AG04450 (cell line): ENCODE measurements around the gene COX6A2. TPM values are rescaled to one million over a fixed set of nuclear protein-coding genes. Genes with fewer than 3 reads are reported as not detected.

Experiments used
- CTCF ChIA-PET: fragments of 300-600, 350-600 bp; formaldehyde crosslinking; extraction: SDS; loops from one replicate; lab custom pipeline; 2022; ENCODE audit warnings: antibody characterized with exemption, inconsistent platforms; lab: Charles Lee
- POLR2A ChIA-PET: fragments of 350-600 bp; formaldehyde crosslinking; extraction: SDS; loops from one replicate; lab custom pipeline; 2021; ENCODE audit warnings: antibody characterized with exemption, inconsistent platforms; lab: Yijun Ruan, JAX
- DNase-seq: peaks from one replicate; pipeline ENCODE4 v3.0.0-alpha.2; 2011; ENCODE audit warnings: low read depth, low spot score
- H3K27ac ChIP-seq: one replicate; pipeline ENCODE4 v1.5.1; 2012; ENCODE audit warnings: low read depth, low read length, control low read depth
- H3K27me3 ChIP-seq: one replicate; pipeline ENCODE4 v1.6.0; 2012; ENCODE audit warnings: low read length; ENCODE audit not compliant: control insufficient read depth, insufficient read depth
- H3K4me3 ChIP-seq: 2 replicates; pipeline ENCODE4 v1.5.1; 2011; ENCODE audit warnings: mild to moderate bottlenecking, low read depth, low read length, control low read depth
- H3K9me3 ChIP-seq: 2 replicates; pipeline ENCODE4 v1.5.1; 2012; ENCODE audit warnings: low read length; ENCODE audit not compliant: control insufficient read depth, insufficient read depth
- CTCF ChIP-seq: IDR thresholded peaks from 2 replicates; pipeline ENCODE4 v1.5.1; 2011; ENCODE audit warnings: low read depth, low read length, control low read depth, inconsistent platforms
- polyA plus RNA-seq: library from polyadenylated mRNA; depleted of rRNA; stranded (reverse); fragments of >200 nt; gene quantifications from 2 replicates; pipeline ENCODE4 v1.2.3, GENCODE V29; 2011

COX6A2 gene
- polyA plus RNA-seq, 1 experiment = not detected

- TF ChIP-seq CTCF = no peak
- peaks cover 5% of the 10 kb centered on the region for H3K9me3 ChIP-seq
- H3K27me3 ChIP-seq = no peaks in the 10 kb centered on the region
- ChIA-PET POLR2A (interaction anchor here (0.6 to 2.9 kb wide), 9 partner anchors 10 to 530 kb away, joined by 3 to 44 read pairs (median 4); partner anchors contain the start of genes ARMC5, KAT8, SLC5A2 and STX4), CTCF (interaction anchor here (0.6 to 4.8 kb wide), 4 partner anchors 13 to 329 kb away, joined by 3 to 49 read pairs (median 4); partner anchors contain the start of gene ARMC5)
- peak within 1 kb of the TSS; percentile 85 for H3K4me3 ChIP-seq
- H3K27ac ChIP-seq = peak within 1 kb of the TSS; percentile 99
- peak; percentile 59 for DNase-seq
Observed at GRCh38 chr16:31471875-31472708, 43.9 kb upstream of the COX6A2 start, which contains the start of gene TGFB1I1. Gene TGFB1I1 (plus strand): TSS chr16:31472152. CDS start chr16:31472189, 37 bp downstream.

- POLR2A ChIA-PET = interaction anchor here (0.7 to 2.9 kb wide), 4 partner anchors 11 to 438 kb away, joined by 3 to 44 read pairs (median 6); partner anchors contain the start of genes ARMC5, SLC5A2 and STX4
- TF ChIP-seq CTCF = no peak
- DNase-seq = no peak
- H3K9me3 ChIP-seq = peaks cover 5% of the 10 kb centered on the region
- CTCF ChIA-PET = interaction anchor here (1.1 to 4.8 kb wide), 2 partner anchors 12 to 329 kb away, joined by 3 to 49 read pairs; partner anchors contain the start of gene ARMC5
- peak overlapping the region; percentile 97 for H3K27ac ChIP-seq
- H3K27me3 ChIP-seq = no peaks in the 10 kb centered on the region
- H3K4me3 ChIP-seq = peak overlapping the region; percentile 85
Observed at GRCh38 chr16:31471241-31471874, 43.2 kb upstream of the COX6A2 start.

GRCh38 chr16:31470615-31471014 is 42.5 kb upstream of the COX6A2 start:
- TF ChIP-seq CTCF = no peak
- no peak for DNase-seq
- peaks cover 5% of the 10 kb centered on the region for H3K9me3 ChIP-seq
- H3K4me3 ChIP-seq = peak overlapping the region; percentile 85
- ChIA-PET CTCF (interaction anchor here (0.7 to 4.8 kb wide), 2 partner anchors 12 to 28 kb away, joined by 3 to 49 read pairs; partner anchors contain the start of genes ARMC5 and ZNF843), POLR2A (interaction anchor here (2.9 kb wide), 1 partner anchor 11 kb away, joined by 44 read pairs; the partner anchor contains the start of gene ARMC5)
- H3K27me3 ChIP-seq = no peaks in the 10 kb centered on the region
- no peak overlapping the region for H3K27ac ChIP-seq

- Histone ChIP-seq H3K9me3 (peaks cover 3% of the 10 kb centered on the region), H3K27ac (no peak overlapping the region), H3K4me3 (no peak overlapping the region), H3K27me3 (no peaks in the 10 kb centered on the region)
- no peak for TF ChIP-seq CTCF
- DNase-seq = no peak
- ChIA-PET CTCF (interaction anchor here (4.8 kb wide), 1 partner anchor 9 kb away, joined by 49 read pairs; the partner anchor contains the start of gene ARMC5), POLR2A (no interaction called here)
Observed at GRCh38 chr16:31467858-31468257, 39.7 kb upstream of the COX6A2 start.
